Erythroblast (primary cell): ENCODE measurements around the gene CYB5D1.

Experiments
- GATA1 ChIP-seq: IDR thresholded peaks from 2 replicates; pipeline ENCODE4 v1.6.1; 2011; ENCODE audit warnings: low read depth, mild to moderate bottlenecking, control low read depth, low read length, moderate library complexity
- POLR2A ChIP-seq: IDR thresholded peaks from 2 replicates; pipeline ENCODE4 v1.6.1; 2011; ENCODE audit warnings: mild to moderate bottlenecking, low read length

DNA sequence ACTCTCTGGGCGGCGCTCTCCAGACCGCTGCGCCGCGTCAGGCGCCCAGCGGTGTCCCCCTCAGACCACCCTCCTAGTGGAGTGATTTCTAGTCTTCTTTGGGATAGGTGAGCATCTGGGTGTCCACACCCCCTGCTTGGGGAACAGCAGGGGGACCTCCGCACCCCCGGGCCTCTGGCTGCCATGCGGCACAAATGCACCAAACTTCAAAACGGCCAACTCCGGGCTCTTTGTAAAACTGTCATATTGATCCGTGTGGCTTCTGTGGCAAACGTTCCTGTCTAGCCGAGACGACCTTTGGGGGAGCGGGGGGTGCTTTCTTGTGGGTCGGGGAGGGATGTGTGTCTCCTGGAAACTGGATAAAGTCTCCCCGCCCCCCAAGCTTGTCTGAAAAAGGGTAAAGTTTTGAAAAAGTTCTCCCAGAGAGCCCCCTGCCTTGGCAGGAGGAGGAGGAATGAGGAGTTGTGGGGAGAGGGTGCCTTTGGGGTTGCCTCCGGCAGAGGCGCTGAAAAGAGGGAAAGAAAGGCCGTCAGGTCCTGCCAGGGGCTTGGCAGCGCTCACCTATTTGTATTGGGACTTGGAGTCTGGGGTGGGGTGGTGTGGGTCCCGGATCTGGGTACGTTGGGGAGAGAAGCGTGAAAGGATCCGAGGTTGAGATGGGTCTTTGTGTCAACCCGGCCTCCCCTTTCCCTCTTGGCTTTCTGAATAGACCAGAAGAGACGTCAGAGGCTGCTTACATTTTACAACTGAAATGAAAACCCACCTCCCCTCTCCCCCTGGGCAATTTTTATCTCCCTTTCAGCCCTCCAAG, 28.6 kb downstream of the CYB5D1 start:
- TF ChIP-seq POLR2A (peak; percentile 42), GATA1 (no peak)
